K562 (cell line): ENCODE data around the gene PPM1H. TPM values are rescaled to one million over a fixed set of nuclear protein-coding genes. Genes with fewer than 3 reads are reported as not detected.

Source experiments
- ATAC-seq: fragments of 200-7000 bp; cut with Tn5 transposase; 3 replicates; pipeline ENCODE4 v1.9.1; 2020; ENCODE audit warnings: moderate library complexity
- BruUV-seq: library from RNA; stranded (reverse); fragments of 400-500 nt; replicated peaks from 2 replicates; lab custom pipeline; 2021; lab: Mats Ljungman, UMichigan
- CTCF ChIA-PET: fragments of 300-600 bp; formaldehyde crosslinking; extraction: SDS; loops from one replicate; lab custom pipeline; 2021; ENCODE audit warnings: low intra/inter-chr PET ratio; lab: Yijun Ruan, JAX
- POLR2A ChIA-PET: fragments of 300-600, 350-650 bp; sonication (Branson Sonifier 250); formaldehyde crosslinking; extraction: SDS; loops from one replicate; lab custom pipeline; 2021; ENCODE audit warnings: antibody characterized with exemption, inconsistent platforms; lab: Yijun Ruan, JAX
- DNase-seq, 4 experiments: peaks; one replicate each; pipeline versions ENCODE4 v3.0.0 to v3.0.0-alpha.2; 2011 to 2018; ENCODE audit warnings: low spot score in 3 of 4, mixed read lengths in 3 of 4; ENCODE audit errors: extremely low read depth in 1 of 4
- FAIRE-seq: peaks from 2 replicates; lab custom pipeline; 2011; peaks lifted over from hg19 to GRCh38; lab: Jason Lieb, UNC
- H2AFZ ChIP-seq: 2 replicates; pipeline ENCODE4 v1.6.0; 2011; ENCODE audit warnings: low read depth, low read length, control low read depth, inconsistent platforms
- H3K27ac ChIP-seq: fragments of 200-600 bp; 3 replicates; pipeline ENCODE4 v1.8.0; 2011; ENCODE audit warnings: low read depth, mild to moderate bottlenecking, control low read depth, inconsistent platforms, low read length, moderate library complexity, mixed read lengths; ENCODE audit errors: extremely low read depth
- H3K27me3 ChIP-seq, 2 experiments: fragments of 300-600 bp in 1 of 2; 2 replicates in 1 of 2; 3 replicates in 1 of 2; pipeline versions ENCODE4 v1.6.0 to v1.8.0; 2011; ENCODE audit warnings: inconsistent platforms in 2 of 2, low read length in 2 of 2, mild to moderate bottlenecking in 1 of 2, mixed read lengths in 1 of 2, moderate library complexity in 1 of 2; ENCODE audit not compliant: control insufficient read depth in 2 of 2, insufficient read depth in 2 of 2
- H3K36me3 ChIP-seq: fragments of 300-600 bp; 3 replicates; pipeline ENCODE4 v1.8.0; 2011; ENCODE audit warnings: mild to moderate bottlenecking, low read length, inconsistent platforms; ENCODE audit not compliant: control insufficient read depth, insufficient read depth
- H3K4me1 ChIP-seq, 2 experiments: fragments of 200-600 bp in 1 of 2; replicated peaks in 1 of 2; 2 replicates in 1 of 2; 3 replicates in 1 of 2; pipeline versions ENCODE4 v1.5.1 to v1.8.0; 2011; ENCODE audit warnings: inconsistent platforms in 2 of 2, low read length in 2 of 2, mild to moderate bottlenecking in 1 of 2, mixed read lengths in 1 of 2, moderate library complexity in 1 of 2; ENCODE audit not compliant: control insufficient read depth in 2 of 2, insufficient read depth in 2 of 2
- H3K4me2 ChIP-seq: 2 replicates; pipeline ENCODE4 v1.6.1; 2011; ENCODE audit warnings: low read length, control low read depth, inconsistent platforms, mixed read lengths; ENCODE audit not compliant: insufficient read depth
- H3K4me3 ChIP-seq: fragments of 200-600 bp; sonication (generic), shearing (Covaris generic); 2 replicates; pipeline ENCODE4 v1.5.1; 2016; ENCODE audit warnings: control low read depth, inconsistent platforms
- H3K79me2 ChIP-seq: fragments of 200-600 bp; 3 replicates; pipeline ENCODE4 v1.8.0; 2011; ENCODE audit warnings: low read length, inconsistent platforms; ENCODE audit not compliant: control insufficient read depth, insufficient read depth
- H3K9ac ChIP-seq, 2 experiments: 2 replicates each; pipeline versions ENCODE4 v1.6.0 to v1.6.1; 2011; ENCODE audit warnings: low read depth in 2 of 2, low read length in 2 of 2, control low read depth in 1 of 2, inconsistent platforms in 1 of 2, mild to moderate bottlenecking in 1 of 2, mixed read lengths in 1 of 2; ENCODE audit not compliant: insufficient read depth in 1 of 2
- H3K9me1 ChIP-seq: one replicate; pipeline ENCODE4 v1.6.0; 2011; ENCODE audit warnings: inconsistent platforms, mild to moderate bottlenecking, low read length, moderate library complexity; ENCODE audit not compliant: control insufficient read depth, insufficient read depth
- H3K9me3 ChIP-seq: replicated peaks from 2 replicates; pipeline ENCODE4 v1.5.1; 2011; ENCODE audit warnings: low read depth, low read length, inconsistent platforms; ENCODE audit not compliant: control insufficient read depth, insufficient read depth
- H4K20me1 ChIP-seq: replicated peaks from 2 replicates; pipeline ENCODE4 v1.6.1; 2011; ENCODE audit warnings: low read length, inconsistent platforms, mixed read lengths; ENCODE audit not compliant: control insufficient read depth, insufficient read depth
- ARID1B ChIP-seq: fragments of 450-650 bp; IDR thresholded peaks from 2 replicates; pipeline ENCODE4 v1.6.1; 2016; ENCODE audit warnings: antibody characterized with exemption, mild to moderate bottlenecking, inconsistent platforms
- BCLAF1 ChIP-seq, 2 experiments: fragments of 450-650 bp in 1 of 2; IDR thresholded peaks; 2 replicates each; pipeline ENCODE4 v1.6.1; 2011 to 2017; ENCODE audit warnings: low read depth in 2 of 2, antibody characterized with exemption in 1 of 2, borderline replicate concordance in 1 of 2, low read length in 1 of 2, mild to moderate bottlenecking in 1 of 2, mixed read lengths in 1 of 2; ENCODE audit not compliant: control insufficient read depth in 1 of 2
- HDAC2 ChIP-seq: fragments of 450-650 bp; IDR thresholded peaks from 2 replicates; pipeline ENCODE4 v1.6.1; 2016; ENCODE audit warnings: mild to moderate bottlenecking
- RNF2 ChIP-seq: sonication (generic); IDR thresholded peaks from 2 replicates; pipeline ENCODE4 v1.6.1; 2016
- WGBS: fragments of 100-300 bp; shearing (Covaris generic); methylation state at CpG from one replicate; pipeline ENCODE4 v1.1.6; 2016; ENCODE audit warnings: low coverage, mixed read lengths; ENCODE audit not compliant: insufficient coverage; ENCODE audit errors: missing lambda C conversion rate; 5-methylcytosine and 5-hydroxymethylcytosine counted together
- in situ Hi-C: fragments of 300-500 bp; cut with MboI; formaldehyde crosslinking; loops from 4 replicates; pipeline ENCODE4 v1.15.0; 2018; ENCODE audit warnings: inconsistent platforms, mixed read lengths
- intact Hi-C: fragments of 100-400 bp; cut with micrococcal nuclease; formaldehyde crosslinking; loops from 2 replicates; pipeline ENCODE4 v1.14.2; 2022
- polyA plus RNA-seq, 8 experiments: library from polyadenylated mRNA; depleted of rRNA in 4 of 8; stranded (reverse) in 5 of 8; unstranded in 3 of 8; fragments of >200 nt; fragmentation: Nextera tagmentation in 2 of 8; fragmentation: Illumina TruSeq in 1 of 8; extraction: Ambion mirVana in 2 of 8; extraction: Trizol in 1 of 8; gene quantifications; 2 replicates each; pipeline versions ENCODE4 v1.2.1 to v1.2.3, GENCODE V29; 2011 to 2014; ENCODE audit warnings: inconsistent platforms in 1 of 8, missing spikeins in 1 of 8
- total RNA-seq, 7 experiments: library from RNA; depleted of rRNA in 6 of 7; stranded (reverse); fragments of >200 nt in 6 of 7; fragmentation: Illumina TruSeq in 2 of 7; extraction: Trizol in 2 of 7; gene quantifications; 2 replicates each; pipeline versions ENCODE4 v1.2.1 to v1.2.3, GENCODE V29; 2011 to 2021; ENCODE audit warnings: low replicate concordance in 1 of 7
- TF ChIP-seq, protein P1 (sequence below), 2 experiments: fragments of 450-650 bp in 1 of 2; sonication (generic) in 1 of 2; formaldehyde crosslinking in 1 of 2; IDR thresholded peaks; 2 replicates each; pipeline versions ENCODE4 v1.7.1 to v1.9.0; 2016 to 2022; ENCODE audit warnings: inconsistent platforms in 1 of 2, mild to moderate bottlenecking in 1 of 2, missing genetic modification reagents in 1 of 2
- TF ChIP-seq, protein P2 (sequence below): IDR thresholded peaks from 2 replicates; pipeline ENCODE4 v1.6.1; 2012; ENCODE audit warnings: low read depth, low read length, improper control_type of control experiment, borderline replicate concordance

PPM1H gene
- total and polyA plus RNA-seq, 9 of the 15 experiments (the other 6 are each of a cell fraction or from before 2014, with no cell fraction given), result 5.3 to 29.3 (median 11.3) TPM

- 0 out of 2 replicates have a peak, but pooled peaks cover 3% of the 10 kb centered on the region for H4K20me1 ChIP-seq
- no peaks in the 10 kb centered on the region for H3K27me3 ChIP-seq
- ATAC-seq (peak; percentile 80), FAIRE-seq (peak; percentile 76), DNase-seq (peak; percentile 51 to 85 (median 66))
- peaks cover 26% of the 10 kb centered on the region; the same call in 2 of the 3 replicates for H3K79me2 ChIP-seq
- no peaks in the 10 kb centered on the region for H3K9me1 ChIP-seq
- H3K27ac ChIP-seq, result peak overlapping the region; percentile 61
- ChIA-PET CTCF (no interaction called here), POLR2A (interaction anchor here (0.5 to 2.3 kb wide), 8 partner anchors 9 to 559 kb away, joined by 3 to 6 read pairs (median 3); no protein-coding TSS in a partner anchor)
- no TSS peak for BruUV-seq
- intact Hi-C loops (loop anchor here (5.0 kb wide), 1 partner anchor 93 kb away; no protein-coding TSS in a partner anchor), in situ Hi-C loops (no loop called here)
- 5% methylated on average over 5 of the region's 5 CpGs for WGBS
- H3K36me3 ChIP-seq, result 0 out of 3 replicates have a peak, but pooled peaks cover 2% of the 10 kb centered on the region
- H3K9ac ChIP-seq, result no peak overlapping the region
- no peak overlapping the region for H3K4me2 ChIP-seq
- no peak overlapping the region for H3K4me3 ChIP-seq
- no peaks in the 10 kb centered on the region for H3K9me3 ChIP-seq
- no peak overlapping the region for H2AFZ ChIP-seq
- peaks cover 24 to 80% of the 10 kb centered on the region in 2 experiments; a peak in 4 of 5 replicates for H3K4me1 ChIP-seq
- TF ChIP-seq HDAC2 (peak; percentile 97), ARID1B (peak; percentile 99), RNF2 (peak; percentile 99), BCLAF1 (IDR thresholded peaks at IDR 0.05; ENCODE audit: borderline replicate concordance in 1 of 2, control insufficient read depth in 1 of 2, low read depth in 2 of 2, low read length in 1 of 2) (no peak)
- TF ChIP-seq, protein P1, sequence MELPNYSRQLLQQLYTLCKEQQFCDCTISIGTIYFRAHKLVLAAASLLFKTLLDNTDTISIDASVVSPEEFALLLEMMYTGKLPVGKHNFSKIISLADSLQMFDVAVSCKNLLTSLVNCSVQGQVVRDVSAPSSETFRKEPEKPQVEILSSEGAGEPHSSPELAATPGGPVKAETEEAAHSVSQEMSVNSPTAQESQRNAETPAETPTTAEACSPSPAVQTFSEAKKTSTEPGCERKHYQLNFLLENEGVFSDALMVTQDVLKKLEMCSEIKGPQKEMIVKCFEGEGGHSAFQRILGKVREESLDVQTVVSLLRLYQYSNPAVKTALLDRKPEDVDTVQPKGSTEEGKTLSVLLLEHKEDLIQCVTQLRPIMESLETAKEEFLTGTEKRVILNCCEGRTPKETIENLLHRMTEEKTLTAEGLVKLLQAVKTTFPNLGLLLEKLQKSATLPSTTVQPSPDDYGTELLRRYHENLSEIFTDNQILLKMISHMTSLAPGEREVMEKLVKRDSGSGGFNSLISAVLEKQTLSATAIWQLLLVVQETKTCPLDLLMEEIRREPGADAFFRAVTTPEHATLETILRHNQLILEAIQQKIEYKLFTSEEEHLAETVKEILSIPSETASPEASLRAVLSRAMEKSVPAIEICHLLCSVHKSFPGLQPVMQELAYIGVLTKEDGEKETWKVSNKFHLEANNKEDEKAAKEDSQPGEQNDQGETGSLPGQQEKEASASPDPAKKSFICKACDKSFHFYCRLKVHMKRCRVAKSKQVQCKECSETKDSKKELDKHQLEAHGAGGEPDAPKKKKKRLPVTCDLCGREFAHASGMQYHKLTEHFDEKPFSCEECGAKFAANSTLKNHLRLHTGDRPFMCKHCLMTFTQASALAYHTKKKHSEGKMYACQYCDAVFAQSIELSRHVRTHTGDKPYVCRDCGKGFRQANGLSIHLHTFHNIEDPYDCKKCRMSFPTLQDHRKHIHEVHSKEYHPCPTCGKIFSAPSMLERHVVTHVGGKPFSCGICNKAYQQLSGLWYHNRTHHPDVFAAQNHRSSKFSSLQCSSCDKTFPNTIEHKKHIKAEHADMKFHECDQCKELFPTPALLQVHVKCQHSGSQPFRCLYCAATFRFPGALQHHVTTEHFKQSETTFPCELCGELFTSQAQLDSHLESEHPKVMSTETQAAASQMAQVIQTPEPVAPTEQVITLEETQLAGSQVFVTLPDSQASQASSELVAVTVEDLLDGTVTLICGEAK (IDR thresholded peaks at IDR 0.05), result peak; percentile 76
- TF ChIP-seq, protein P1 (CRISPR knock-in tag; IDR thresholded peaks at IDR 0.05), result no peak
- TF ChIP-seq, protein P2, sequence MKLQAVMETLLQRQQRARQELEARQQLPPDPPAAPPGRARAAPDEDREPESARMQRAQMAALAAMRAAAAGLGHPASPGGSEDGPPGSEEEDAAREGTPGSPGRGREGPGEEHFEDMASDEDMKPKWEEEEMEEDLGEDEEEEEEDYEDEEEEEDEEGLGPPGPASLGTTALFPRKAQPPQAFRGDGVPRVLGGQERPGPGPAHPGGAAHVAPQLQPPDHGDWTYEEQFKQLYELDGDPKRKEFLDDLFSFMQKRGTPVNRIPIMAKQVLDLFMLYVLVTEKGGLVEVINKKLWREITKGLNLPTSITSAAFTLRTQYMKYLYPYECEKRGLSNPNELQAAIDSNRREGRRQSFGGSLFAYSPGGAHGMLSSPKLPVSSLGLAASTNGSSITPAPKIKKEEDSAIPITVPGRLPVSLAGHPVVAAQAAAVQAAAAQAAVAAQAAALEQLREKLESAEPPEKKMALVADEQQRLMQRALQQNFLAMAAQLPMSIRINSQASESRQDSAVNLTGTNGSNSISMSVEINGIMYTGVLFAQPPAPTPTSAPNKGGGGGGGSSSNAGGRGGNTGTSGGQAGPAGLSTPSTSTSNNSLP, result peak; percentile 87
Observed at GRCh38 chr12:62910549-62911169, 24.3 kb downstream of the PPM1H start.
